ENCODE measurements around the gene SMAD4.
"Not testable (repeated sequence)": the region's sequence is repeated elsewhere in the genome, so short reads cannot be mapped to it uniquely, and the experiment has no call there.

The SMAD4 gene

DNA sequence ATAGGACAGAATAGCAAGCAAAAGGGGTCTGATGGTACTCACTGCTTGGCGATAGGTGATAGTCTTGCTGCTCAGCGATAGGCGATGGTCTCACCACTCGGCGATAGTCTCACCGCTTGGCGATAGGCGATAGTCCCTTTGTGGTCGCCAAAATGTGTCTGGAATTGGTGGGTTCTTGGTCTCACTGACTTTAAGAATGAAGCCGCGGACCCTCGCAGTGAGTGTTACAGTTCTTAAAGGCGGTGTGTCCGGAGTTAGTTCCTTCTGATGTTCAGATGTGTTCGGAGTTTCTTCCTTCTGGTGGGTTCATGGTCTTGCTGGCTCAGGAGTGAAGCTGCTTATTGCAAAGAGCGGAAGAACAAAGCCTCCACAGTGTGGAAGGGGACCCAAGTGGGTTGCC lies 90.0 kb downstream of the SMAD4 start:
- FAIRE-seq = not testable (repeated sequence)

DNA sequence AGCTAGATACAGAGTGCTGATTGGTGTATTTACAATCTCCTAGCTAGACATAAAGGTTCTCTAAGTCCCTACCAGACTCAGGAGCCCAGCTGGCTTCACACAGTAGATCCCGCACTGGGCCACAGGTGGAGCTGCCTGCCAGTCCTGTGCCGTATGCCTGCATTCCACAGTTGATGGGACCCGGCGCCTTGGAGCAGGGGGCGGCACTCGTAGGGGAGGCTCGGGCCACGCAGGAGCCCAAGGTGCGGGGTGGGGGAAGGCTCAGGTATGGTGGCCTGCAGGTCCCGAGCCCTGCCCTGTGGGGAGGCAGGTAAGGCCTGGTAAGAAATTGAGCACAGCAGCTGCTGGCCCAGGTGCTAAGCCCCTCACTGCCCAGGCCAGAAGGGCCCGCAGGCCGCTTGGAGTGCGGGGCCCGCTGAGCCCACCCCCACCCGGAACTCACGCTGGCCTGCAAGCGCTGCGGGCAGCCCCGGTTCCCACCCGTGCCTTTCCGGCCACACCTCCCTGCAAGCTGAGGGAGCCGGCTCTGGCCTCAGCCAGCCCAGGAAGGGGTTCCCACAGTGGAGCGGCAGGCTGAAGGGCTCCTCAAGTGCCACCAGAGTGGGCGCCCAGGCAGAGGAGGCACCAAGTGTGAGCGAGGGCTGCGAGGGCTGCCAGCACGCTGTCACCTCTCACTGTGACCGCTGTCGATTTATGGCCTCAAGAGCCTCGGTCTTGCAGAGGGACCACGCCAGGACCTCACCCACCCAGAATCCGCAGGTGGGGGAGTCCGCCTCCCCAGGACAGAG lies 91.0 kb downstream of the SMAD4 start:
- FAIRE-seq = no peak

DNA sequence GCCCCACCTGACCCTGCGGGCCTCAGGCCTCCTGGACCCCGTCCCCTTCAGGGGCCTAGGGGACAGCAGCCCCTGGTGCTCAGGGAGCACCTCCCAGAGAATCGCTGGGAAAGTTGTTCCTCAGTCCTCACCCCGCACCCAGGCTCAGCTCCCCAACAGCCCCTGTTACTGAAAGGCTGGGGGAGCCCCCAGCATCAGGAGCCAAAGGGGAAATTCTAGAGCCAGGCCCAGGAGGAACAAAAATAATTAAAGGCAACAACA lies 91.5 kb downstream of the SMAD4 start:
- FAIRE-seq = no peak

DNA sequence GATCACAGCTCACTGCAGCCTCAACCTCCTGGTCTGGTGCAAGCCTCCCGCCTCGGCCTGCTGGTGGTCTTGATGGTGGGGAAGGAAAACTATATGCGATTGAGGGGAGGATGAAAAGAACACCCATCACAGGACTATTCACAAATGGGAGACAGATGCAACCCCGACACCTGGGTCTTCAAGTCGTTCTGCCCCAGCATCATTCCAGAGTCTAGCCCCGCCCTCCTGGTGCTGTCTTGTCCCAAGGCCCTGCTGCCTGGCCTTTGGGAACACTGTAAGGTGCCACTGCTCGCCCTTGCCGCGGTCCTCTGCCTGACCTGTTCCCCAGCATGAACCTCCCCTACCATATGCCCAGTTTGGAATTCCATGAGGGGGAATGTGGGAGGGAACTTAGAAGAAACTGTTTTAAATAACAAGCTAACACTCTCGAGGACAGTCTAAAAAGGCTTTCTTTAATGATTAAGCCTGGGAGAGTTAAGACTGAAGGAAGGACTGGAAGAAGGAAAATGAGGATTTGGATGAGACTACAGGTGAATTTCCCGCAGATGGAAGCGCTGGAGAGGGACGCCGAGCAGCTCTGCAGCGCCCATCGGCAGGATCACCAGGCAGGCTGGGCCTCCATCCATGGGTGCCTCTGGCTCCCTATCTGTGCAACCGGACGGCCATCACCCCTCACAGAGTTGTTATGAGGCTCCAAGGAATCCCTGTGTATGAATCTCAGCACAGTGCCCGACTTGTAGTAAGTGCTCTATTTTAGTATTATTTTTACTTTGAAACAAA lies 92.4 kb downstream of the SMAD4 start:
- no peak for FAIRE-seq

DNA sequence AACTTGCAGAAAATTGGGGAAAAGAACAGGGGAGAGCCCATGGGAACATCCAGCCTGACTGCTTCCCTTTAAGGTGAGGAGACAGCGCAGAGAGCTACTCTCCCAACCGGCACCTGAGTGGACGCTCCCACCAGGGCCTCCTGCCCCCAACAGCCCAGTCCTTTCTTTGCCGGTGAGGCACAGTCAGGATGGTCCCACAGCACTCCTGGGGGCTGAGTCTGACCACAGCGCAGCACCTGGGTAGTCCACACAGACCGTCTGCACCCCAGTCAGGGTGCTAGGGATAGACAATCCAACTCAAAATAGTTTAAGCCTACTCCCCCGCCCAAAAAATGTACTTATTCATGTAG lies 93.0 kb downstream of the SMAD4 start:
- FAIRE-seq = no peak

DNA sequence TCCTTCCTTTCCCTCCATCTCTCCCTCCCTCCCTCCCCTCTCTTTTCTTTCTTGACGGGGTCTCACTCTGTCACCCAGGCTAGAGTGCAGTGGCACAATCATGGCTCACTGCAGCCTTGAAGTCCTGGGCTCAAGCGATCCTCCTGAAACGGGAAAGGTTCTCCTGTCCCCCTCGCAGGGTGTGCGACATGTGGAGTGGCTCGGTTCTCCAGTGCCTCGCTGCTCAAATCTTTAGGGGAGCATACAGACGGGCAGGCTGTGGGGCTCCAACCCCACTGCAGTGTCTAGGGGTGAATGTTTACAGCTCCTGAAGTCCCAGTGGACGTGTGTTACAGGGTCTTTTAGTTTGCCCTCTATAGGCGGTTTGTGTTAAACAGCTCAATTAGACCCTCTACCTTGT lies 93.5 kb downstream of the SMAD4 start:
- FAIRE-seq = no peak

DNA sequence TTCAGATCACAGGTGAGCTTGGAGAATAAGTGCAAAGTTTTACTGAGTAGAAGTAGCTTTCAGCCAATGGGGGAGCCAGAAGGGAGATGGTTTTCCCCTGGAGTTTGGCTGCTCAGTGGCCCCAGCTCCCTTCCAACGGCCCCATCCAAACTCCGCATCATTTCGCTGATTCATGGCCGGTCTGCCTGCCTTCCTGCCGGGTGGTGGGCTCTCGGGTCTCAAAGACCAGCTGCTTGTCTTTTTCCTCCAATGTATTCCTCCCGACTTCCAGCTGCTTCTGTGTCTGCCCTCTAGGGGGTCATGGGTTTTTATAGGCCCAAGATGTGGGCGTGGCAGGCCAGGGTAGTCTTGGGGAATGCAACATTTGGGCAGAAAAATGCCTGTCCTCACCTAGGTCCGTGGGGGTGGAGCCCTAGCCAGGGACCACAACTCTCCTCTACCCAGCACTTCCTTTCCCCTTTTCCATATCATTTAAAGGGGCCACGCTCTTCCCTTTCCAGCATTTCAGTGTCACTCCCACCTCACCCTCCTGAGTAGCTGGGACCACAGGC lies 94.0 kb downstream of the SMAD4 start:
- no peak for FAIRE-seq

DNA sequence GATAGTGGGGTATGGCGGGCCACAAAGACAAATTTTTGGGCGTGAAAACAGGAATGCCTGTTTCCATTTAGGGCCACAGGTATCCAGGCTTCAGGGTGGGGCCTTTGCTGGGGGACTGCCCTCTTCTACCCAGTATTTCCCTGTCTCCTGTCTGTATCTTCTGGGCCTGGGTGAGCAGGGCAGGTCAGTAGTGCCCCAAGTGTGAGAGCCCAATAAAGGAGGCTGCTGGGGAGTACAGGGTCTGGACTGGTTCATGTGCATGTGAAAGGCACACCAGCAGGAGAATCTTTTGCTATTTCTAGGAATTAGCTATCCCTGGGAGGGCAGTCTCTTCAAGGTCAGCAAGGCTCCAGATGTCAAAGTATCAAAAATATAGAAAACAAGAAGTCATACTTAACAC lies 96.0 kb downstream of the SMAD4 start:
- FAIRE-seq = no peak

DNA sequence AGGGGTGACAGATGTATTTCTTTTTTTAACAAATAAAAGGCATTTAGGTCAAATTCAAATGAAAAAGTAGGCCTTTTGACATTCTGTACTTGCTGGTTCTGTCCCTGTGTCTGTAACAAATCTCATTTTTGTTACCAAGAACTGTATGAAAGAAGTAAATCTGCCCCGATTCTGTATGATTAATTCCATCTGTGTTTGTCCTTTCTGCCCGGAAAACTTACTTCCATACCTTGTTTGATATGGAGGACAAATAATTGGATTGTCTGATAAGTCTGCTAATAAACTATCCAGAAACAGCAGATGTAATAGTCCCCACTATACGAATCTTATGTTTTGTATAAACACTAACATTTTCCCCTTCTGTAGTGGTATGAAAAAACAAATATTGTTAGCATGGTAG lies 97.7 kb downstream of the SMAD4 start:
- FAIRE-seq = no peak

DNA sequence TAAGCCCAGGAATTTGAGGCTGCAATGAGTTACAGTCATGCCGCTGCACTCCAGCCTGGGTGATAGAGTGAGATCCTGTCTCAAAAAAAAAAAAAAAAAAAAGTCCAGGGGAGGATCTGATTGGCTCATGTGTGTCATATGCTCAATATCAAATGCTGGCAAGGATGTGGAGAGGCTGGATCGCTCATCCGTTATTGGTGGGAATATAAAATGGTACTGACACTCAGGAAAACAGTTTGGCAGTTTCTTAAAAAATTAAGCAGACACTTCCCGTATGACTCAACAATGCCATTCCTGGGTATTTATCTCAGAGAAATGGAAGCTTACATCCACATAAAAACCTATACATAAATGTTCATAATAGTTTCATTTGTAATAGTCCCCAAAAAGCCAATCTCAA lies 98.5 kb downstream of the SMAD4 start:
- no peak for FAIRE-seq

DNA sequence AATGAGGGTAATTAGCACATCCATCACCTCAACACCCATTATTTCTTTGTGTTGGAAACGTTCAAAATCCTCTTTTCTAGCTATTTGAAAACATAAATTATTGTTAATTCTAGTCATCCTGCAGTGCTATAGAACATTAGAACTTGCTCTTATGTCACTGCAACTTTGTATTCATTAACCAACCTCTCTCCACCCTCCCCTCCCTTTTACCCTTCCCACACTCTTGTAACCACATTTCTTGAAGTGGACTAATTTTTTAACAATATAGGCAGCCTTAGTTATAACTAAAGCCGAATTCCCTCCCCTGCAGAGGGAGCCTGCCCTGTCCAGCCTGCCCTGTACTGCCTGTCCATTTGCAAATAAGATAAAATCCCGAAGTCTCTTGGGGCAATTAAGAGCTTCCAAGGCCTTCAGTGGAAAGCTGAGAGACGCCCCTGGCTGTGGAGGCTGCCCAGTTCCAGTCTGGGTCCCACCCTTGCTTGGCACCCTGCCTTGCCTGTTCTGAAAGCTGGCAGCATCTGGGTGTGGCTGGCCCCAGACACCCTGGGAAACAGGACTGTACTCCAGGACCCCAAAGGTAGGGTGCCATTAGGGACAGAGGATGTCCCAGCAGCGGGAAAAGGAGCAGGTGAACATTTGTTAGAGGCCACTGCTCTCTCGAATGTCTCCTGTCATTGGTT lies 102.4 kb downstream of the SMAD4 start:
- no peak for FAIRE-seq

DNA sequence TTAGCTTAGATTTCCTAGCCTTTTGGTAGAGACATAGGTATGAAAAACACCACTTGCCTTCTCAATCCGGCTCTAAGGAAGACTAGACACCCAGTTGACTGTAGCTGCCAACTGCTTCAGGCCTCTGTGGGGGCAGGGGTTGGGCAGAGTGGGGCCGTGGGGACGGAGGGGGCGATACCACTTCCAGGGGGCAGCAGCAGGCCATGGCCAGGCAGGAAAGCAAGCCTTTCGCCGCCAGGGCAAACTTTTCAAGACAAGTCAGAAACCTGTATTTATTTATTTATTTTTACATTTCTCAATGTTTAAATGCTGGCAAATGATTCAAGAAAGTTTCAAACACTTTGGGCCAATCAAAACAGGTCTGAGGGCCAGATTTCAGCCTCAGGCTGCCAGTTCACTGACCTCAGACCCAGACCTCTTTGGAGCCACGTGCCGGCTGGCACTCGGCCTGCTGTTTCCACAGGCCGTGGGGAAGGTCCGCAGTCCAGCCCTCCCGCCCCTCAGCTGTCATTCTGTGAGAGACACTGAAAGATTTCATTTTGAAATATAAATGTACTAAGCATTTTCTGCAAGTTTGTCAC lies 103.7 kb downstream of the SMAD4 start:
- FAIRE-seq = no peak

Data from G401.6 (cell line).